Fibroblast of lung (primary cell): Measurements from ENCODE around the gene RAI1.

Source experiments
- EZH2 ChIP-seq: IDR thresholded peaks from 2 replicates; pipeline ENCODE4 v1.5.1; 2012; ENCODE audit warnings: low read length, control low read depth, mild to moderate bottlenecking; ENCODE audit errors: missing control alignments
- TF ChIP-seq, protein P1 (sequence below), 2 donors: IDR thresholded peaks in 1 of 2; conservative IDR thresholded peaks in 1 of 2; 1 replicate in 1 of 2; 2 replicates in 1 of 2; pipeline ENCODE4 v1.5.1; 2011 to 2012; ENCODE audit warnings: low read length in 2 of 2, control low read depth in 1 of 2, inconsistent platforms in 1 of 2, low read depth in 1 of 2, mild to moderate bottlenecking in 1 of 2

DNA sequence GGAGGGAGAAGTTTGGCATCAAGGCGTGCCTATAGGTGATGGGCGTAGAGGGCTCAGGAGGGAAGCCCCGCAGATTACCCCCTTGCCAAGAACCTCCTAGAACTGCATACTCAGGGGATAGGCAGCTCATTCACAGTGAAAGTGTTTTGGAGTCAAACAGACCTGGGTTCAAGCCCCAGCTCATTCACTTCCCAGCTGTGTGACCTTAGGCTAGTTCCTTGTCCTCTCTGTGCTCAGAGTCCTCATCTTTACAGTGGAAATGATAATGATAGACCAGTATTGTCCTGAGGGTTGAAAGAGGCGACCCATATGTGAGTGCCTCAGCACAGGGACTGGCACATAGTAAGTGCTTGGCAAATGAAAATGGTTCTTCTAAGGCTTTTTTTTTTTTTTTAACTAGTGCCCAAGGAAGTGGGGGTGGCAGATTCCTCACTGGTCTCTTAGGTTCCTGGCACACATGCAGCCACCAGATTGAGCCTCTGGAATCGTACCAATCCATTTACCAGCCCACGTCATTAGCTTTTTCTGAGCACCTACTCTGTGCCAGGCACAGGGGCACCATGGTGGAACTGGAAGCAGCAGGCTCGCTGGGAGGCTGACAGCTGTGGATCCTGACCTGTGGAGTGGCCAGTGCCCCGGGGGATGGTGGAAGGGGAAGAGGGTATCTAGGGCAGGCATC lies 79.8 kb downstream of the RAI1 start:
- TF ChIP-seq, protein P1, sequence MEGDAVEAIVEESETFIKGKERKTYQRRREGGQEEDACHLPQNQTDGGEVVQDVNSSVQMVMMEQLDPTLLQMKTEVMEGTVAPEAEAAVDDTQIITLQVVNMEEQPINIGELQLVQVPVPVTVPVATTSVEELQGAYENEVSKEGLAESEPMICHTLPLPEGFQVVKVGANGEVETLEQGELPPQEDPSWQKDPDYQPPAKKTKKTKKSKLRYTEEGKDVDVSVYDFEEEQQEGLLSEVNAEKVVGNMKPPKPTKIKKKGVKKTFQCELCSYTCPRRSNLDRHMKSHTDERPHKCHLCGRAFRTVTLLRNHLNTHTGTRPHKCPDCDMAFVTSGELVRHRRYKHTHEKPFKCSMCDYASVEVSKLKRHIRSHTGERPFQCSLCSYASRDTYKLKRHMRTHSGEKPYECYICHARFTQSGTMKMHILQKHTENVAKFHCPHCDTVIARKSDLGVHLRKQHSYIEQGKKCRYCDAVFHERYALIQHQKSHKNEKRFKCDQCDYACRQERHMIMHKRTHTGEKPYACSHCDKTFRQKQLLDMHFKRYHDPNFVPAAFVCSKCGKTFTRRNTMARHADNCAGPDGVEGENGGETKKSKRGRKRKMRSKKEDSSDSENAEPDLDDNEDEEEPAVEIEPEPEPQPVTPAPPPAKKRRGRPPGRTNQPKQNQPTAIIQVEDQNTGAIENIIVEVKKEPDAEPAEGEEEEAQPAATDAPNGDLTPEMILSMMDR (conservative IDR thresholded peaks at IDR 0.05 in 1 of 2, IDR thresholded peaks at IDR 0.05 in 1 of 2; ENCODE audit: low read depth in 1 of 2, low read length in 2 of 2), result no peak
- TF ChIP-seq EZH2, result no peak
